Activated CD4-positive, alpha-beta T cell treated with anti-CD3 and anti-CD28 coated beads, Interleukin-2, Interleukin-4, amounts not matched to agents 100 ng/mL and 50 ng/mL, durations not matched to agents 16 hours and 8 hours (primary cell): ENCODE data around the gene RWDD1.

Source experiments
- DNase-seq: peaks from one replicate; pipeline ENCODE4 v3.0.0-alpha.2; 2020; ENCODE audit warnings: low spot score

Gene RWDD1

DNA sequence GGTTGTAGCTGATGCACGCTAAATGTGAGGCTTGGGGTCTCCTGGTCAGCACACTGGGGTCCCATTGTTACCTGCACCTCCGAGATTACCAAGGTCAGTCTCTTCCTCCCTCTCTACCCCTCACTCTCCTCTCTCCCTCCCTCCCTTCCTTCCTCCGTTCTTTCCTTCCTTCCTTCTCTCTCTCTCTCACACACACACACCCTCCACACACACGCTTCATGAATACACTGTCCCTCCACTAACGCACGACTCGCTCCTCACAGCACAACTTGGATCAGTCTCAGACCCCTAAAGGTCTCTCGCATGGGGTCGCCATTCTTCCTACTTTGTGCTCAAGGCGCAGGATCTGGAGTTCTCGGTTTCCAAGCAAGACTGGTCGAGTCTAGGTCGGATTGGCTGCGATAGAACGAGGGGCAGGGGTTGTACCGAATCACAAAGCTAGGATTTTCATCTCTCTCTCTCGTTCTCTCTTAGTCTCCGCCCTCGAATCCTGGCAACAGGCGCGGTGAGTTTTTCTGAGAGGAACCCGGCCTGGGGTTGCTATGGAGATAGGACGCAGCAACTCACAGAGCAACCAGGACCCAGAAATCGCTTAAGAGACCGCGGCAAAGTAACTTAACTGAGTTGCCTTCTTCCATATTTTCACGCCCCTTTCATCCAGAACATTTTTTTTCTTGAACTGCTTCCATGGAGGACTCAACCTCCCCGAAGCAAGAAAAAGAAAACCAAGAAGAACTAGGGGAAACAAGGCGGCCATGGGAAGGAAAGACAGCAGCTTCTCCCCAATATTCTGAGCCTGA is 44.8 kb downstream of the RWDD1 start, which contains the start of gene RSPH4A:
TSS of gene RSPH4A (plus strand) at position 543 of the 800 bp plus-strand sequence. CDS start at position 688, 145 bp downstream.
- peak; percentile 83 for DNase-seq

DNA sequence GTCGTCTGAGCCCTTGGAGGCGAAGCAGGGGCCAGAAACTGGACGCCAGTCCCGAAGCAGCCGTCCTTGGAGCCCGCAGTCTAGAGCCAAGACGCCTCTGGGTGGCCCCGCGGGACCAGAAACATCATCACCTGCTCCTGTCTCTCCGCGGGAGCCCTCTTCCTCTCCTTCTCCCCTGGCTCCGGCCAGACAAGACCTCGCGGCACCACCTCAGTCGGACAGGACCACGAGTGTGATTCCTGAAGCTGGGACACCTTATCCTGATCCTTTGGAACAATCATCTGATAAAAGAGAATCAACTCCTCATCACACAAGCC is 45.4 kb downstream of the RWDD1 start:
- no peak for DNase-seq

DNA sequence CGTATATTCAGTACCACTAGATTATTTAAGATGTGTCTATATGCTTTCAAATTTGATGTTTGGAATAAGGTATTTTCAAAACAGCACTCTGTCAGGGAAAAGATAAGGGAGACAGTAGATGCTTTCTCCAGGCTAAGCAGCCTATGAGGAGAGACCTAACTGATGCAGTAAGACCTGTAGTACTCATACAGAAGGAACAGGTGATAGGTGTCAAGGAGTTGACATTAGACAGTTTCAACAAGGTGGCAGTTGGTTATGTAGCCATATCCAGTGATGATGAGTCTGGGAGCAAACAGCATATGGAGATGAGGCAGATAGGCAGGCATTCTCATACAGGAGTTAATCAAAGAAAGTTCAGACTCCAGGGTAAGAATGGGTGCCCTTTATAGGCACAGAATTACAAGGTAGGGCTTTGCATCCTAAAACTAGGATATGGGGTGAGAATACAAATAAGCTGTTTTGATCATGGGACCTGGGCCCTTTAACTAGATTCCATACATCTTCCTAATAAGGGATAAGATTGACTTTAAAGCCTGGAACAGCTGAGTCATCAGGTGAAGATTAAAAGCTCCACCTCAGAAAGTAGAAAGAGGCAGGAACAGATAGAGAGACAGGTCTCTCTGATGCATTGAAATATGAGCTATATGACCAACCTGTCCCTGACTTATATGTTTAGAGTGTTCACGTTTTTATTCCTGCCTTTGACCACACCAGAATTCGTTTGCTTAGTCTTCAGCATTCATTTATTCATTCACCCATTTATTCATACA is 52.9 kb downstream of the RWDD1 start:
- DNase-seq, result no peak

DNA sequence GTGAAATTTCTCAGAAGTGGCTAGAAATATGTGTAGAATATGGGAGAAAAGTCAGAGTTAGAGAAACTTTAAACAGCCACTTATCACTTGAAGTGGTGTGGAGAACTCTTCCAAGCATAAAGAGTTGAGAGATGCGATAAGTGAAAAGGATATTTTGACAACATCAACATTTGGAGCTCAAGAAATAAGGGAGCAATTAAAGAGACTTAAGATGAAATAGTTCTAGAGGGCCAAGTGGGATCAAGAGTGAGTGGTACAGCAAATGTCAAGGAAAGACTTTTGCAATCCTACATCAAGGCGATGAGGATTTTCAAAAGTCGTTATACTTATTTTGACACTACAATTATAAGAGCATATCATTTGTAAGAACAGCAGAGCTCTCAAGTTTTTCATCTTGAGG is 54.6 kb downstream of the RWDD1 start:
- no peak for DNase-seq

DNA sequence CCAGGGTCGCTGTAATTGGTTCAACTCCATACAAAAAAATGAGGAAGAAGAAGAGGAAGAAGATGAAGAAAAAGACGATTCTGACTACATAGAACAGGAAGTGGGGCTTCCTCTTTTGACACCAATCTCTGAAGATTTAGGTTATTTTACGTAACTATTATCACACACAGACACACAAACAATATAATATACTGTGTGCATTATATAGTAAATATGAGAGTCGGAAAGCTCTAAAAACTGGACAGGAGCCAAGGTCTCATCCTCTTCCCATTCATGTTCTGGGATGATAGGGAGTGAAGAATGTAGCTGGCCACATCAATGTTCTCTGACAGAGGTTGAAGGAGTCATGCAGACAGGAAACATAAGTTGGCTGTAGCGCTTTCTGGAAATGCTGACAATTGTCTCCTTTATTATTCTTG is 58.3 kb downstream of the RWDD1 start:
- no peak for DNase-seq

DNA sequence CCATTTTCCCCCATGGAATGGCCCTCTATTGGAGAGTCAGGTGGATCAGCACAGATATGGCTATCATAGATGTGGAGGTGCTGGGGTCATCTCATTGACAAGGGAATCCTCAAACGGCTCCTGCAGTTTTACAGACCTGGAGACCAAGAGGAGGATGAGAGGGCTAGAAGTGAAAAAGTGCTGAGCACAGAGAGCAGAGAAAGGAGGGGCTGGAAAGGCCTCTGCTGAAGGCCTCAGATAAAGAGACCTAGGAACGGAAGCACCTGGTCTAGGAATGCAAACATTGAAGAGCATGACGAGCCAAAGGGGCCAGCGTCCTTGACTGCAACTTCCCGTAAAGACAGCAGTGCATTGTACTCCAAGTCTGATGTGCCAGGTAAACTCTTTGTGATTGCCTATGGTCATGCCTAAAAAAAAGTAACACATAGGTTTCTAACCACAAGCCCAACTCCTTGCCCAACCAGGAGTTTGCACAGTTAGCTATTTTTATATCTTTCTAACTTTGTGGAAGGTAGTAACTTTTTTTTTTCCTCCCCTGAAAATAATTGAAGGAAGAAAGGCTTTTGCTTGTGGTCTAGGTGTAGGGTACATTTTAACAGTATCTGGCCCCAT is 60.2 kb downstream of the RWDD1 start:
- DNase-seq, result no peak

DNA sequence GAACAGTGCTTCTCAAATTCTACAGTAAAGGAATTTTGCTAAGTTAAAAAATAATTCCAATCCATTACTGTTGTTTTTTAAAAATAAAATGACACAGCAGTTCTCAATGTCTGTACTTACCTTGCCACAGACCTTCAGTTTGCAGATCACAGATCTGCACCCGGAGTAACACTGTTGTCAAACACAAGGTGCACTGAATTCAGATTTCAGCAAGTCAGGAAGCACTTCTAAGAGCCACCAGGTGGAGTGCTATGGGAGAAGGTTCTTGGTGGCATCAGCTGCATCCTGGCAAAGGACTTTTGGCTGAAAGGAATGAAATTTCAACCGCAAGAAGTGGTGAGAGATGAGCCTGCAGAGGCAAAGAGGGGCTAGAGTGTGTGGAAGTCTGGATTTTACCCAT is 62.4 kb downstream of the RWDD1 start:
- no peak for DNase-seq
